Tibial nerve (tissue), 4 donors: ENCODE measurements around the gene HS6ST3. TPM values are rescaled to one million over a fixed set of nuclear protein-coding genes. Genes with fewer than 3 reads are reported as not detected.

Source experiments
- DNase-seq, 2 donors: peaks; one replicate each; pipeline ENCODE4 v3.0.0-alpha.2; 2019; ENCODE audit warnings: low spot score in 2 of 2
- H3K27ac ChIP-seq, 4 donors: fragments of 200-600 bp; sonication (generic) in 3 of 4; one replicate each; pipeline ENCODE4 v1.5.1; 2017 to 2019; ENCODE audit warnings: mild to moderate bottlenecking in 1 of 4
- H3K27me3 ChIP-seq, 2 donors: fragments of 200-600 bp; sonication (generic) in 1 of 2; one replicate each; pipeline versions ENCODE4 v1.5.1 to v1.6.0; 2017 to 2019
- H3K36me3 ChIP-seq, 3 donors: fragments of 200-600 bp; sonication (generic); one replicate each; pipeline ENCODE4 v1.5.1; 2018 to 2019
- H3K4me1 ChIP-seq, 4 donors: fragments of 200-600 bp; sonication (generic) in 3 of 4; one replicate each; pipeline ENCODE4 v1.5.1; 2017 to 2019
- H3K4me3 ChIP-seq, 4 donors: fragments of 200-600 bp; sonication (generic) in 3 of 4; one replicate each; pipeline ENCODE4 v1.5.1; 2017 to 2019; ENCODE audit warnings: mild to moderate bottlenecking in 1 of 4, moderate library complexity in 1 of 4
- H3K9me3 ChIP-seq, 4 donors: fragments of 200-600 bp; sonication (generic) in 3 of 4; one replicate each; pipeline ENCODE4 v1.5.1; 2017 to 2019
- CTCF ChIP-seq, 5 experiments: fragments of 200-600 bp in 3 of 5; fragments of 450-650 bp in 2 of 5; sonication (generic) in 3 of 5; IDR thresholded peaks; one replicate each; pipeline ENCODE4 v1.5.1; 2016 to 2019; ENCODE audit warnings: antibody characterized with exemption in 5 of 5, mild to moderate bottlenecking in 3 of 5, moderate library complexity in 2 of 5
- EP300 ChIP-seq, 2 donors: sonication (generic); formaldehyde crosslinking; IDR thresholded peaks; one replicate each; pipeline ENCODE4 v1.6.1; 2017; ENCODE audit warnings: antibody characterized with exemption in 2 of 2, mild to moderate bottlenecking in 1 of 2
- POLR2A ChIP-seq, 2 donors: fragments of 450-650 bp; IDR thresholded peaks; one replicate each; pipeline ENCODE4 v1.6.1; 2017; ENCODE audit warnings: antibody characterized with exemption in 2 of 2, mild to moderate bottlenecking in 2 of 2, moderate library complexity in 2 of 2
- WGBS, 2 donors: methylation state at CpG; one replicate each; pipeline ENCODE4 v1.1.5; 2018; 5-methylcytosine and 5-hydroxymethylcytosine counted together
- total RNA-seq, 4 donors: library from RNA; depleted of rRNA; stranded (reverse); fragments of >200 nt; gene quantifications; one replicate each; pipeline ENCODE4 v1.1.0, GENCODE V29; 2016

HS6ST3 gene
- total RNA-seq, 4 donors from 2014 or later = 0.21 to 1.1 (median 0.79) TPM

GRCh38 chr13:96072392-96072791, 17.5 kb upstream of the HS6ST3 start:
- no peaks in the 10 kb centered on the region for H3K9me3 ChIP-seq
- no peak for DNase-seq
- 64 to 81% methylated on average over 3 of the region's 3 CpGs for WGBS, 2 donors

GRCh38 chr13:96075953-96076543, 13.9 kb upstream of the HS6ST3 start:
- no peak overlapping the region for H3K4me3 ChIP-seq
- TF ChIP-seq CTCF (IDR thresholded peaks at IDR 0.05) (peak; percentile 28 to 35 (median 31)), POLR2A (IDR thresholded peaks at IDR 0.05) (no peak), EP300 (IDR thresholded peaks at IDR 0.05) (no peak)
- H3K27ac ChIP-seq = no peak overlapping the region
- H3K27me3 ChIP-seq = no peaks in the 10 kb centered on the region
- no peaks in the 10 kb centered on the region for H3K9me3 ChIP-seq
- H3K4me1 ChIP-seq = no peaks in the 10 kb centered on the region
- no peaks in the 10 kb centered on the region for H3K36me3 ChIP-seq
- WGBS, 2 donors = 61 to 76% methylated on average over 3 of the region's 3 CpGs
- no peak for DNase-seq

More at GRCh38 chr13:96072392-96072791, 17.5 kb upstream of the HS6ST3 start:
- no peaks in the 10 kb centered on the region for H3K4me1 ChIP-seq
- no peak overlapping the region for H3K4me3 ChIP-seq
- TF ChIP-seq POLR2A (IDR thresholded peaks at IDR 0.05) (no peak), EP300 (IDR thresholded peaks at IDR 0.05) (no peak), CTCF (IDR thresholded peaks at IDR 0.05) (no peak)
- H3K36me3 ChIP-seq = no peaks in the 10 kb centered on the region
- H3K27me3 ChIP-seq = no peaks in the 10 kb centered on the region
- no peak overlapping the region for H3K27ac ChIP-seq

- H3K36me3 ChIP-seq = no peaks in the 10 kb centered on the region
- no peaks in the 10 kb centered on the region for H3K9me3 ChIP-seq
- H3K4me1 ChIP-seq = no peaks in the 10 kb centered on the region
- no peak overlapping the region for H3K4me3 ChIP-seq
- DNase-seq = no peak
- H3K27me3 ChIP-seq = no peaks in the 10 kb centered on the region
- no peak overlapping the region for H3K27ac ChIP-seq
- no peak for TF ChIP-seq EP300 (IDR thresholded peaks at IDR 0.05)
- no peak for TF ChIP-seq POLR2A (IDR thresholded peaks at IDR 0.05)
- no peak for TF ChIP-seq CTCF (IDR thresholded peaks at IDR 0.05)
- whole genome bisulfite sequencing, 2 donors = 89 to 92% methylated on average over 5 of the region's 5 CpGs
Measured at GRCh38 chr13:96080676-96081075, 9.2 kb upstream of the HS6ST3 start.

GRCh38 chr13:96081888-96082287, 8.0 kb upstream of the HS6ST3 start:
- H3K4me1 ChIP-seq = no peaks in the 10 kb centered on the region
- H3K27me3 ChIP-seq = peaks cover 0 to under 1% of the 10 kb centered on the region in 2 donors
- no peaks in the 10 kb centered on the region for H3K36me3 ChIP-seq
- H3K9me3 ChIP-seq = no peaks in the 10 kb centered on the region
- no peak overlapping the region for H3K27ac ChIP-seq
- no peak for TF ChIP-seq CTCF (IDR thresholded peaks at IDR 0.05)
- TF ChIP-seq EP300 (IDR thresholded peaks at IDR 0.05) = no peak
- TF ChIP-seq POLR2A (IDR thresholded peaks at IDR 0.05) = no peak
- no peak for DNase-seq
- WGBS, 2 donors = 37 to 48% methylated on average over 2 of the region's 2 CpGs
- H3K4me3 ChIP-seq = no peak overlapping the region

GRCh38 chr13:96082640-96083039, 7.3 kb upstream of the HS6ST3 start:
- no peak overlapping the region for H3K4me3 ChIP-seq
- TF ChIP-seq EP300 (IDR thresholded peaks at IDR 0.05) = no peak
- no peak for TF ChIP-seq POLR2A (IDR thresholded peaks at IDR 0.05)
- TF ChIP-seq CTCF (IDR thresholded peaks at IDR 0.05) = no peak
- H3K27me3 ChIP-seq = peaks cover 0 to 8% of the 10 kb centered on the region in 2 donors
- H3K27ac ChIP-seq = no peak overlapping the region
- no peak for DNase-seq
- no peaks in the 10 kb centered on the region for H3K4me1 ChIP-seq
- no peaks in the 10 kb centered on the region for H3K9me3 ChIP-seq
- no peaks in the 10 kb centered on the region for H3K36me3 ChIP-seq
